HG03378 (cell line): ENCODE measurements around the gene ZDHHC11B.

Experiments
- ATAC-seq: cut with Tn5 transposase; IDR thresholded peaks from one replicate; pipeline ENCODE4 v1.9.1; 2021; ENCODE audit warnings: mild to moderate bottlenecking, moderate library complexity; ENCODE audit not compliant: unreplicated experiment

ZDHHC11B gene

DNA sequence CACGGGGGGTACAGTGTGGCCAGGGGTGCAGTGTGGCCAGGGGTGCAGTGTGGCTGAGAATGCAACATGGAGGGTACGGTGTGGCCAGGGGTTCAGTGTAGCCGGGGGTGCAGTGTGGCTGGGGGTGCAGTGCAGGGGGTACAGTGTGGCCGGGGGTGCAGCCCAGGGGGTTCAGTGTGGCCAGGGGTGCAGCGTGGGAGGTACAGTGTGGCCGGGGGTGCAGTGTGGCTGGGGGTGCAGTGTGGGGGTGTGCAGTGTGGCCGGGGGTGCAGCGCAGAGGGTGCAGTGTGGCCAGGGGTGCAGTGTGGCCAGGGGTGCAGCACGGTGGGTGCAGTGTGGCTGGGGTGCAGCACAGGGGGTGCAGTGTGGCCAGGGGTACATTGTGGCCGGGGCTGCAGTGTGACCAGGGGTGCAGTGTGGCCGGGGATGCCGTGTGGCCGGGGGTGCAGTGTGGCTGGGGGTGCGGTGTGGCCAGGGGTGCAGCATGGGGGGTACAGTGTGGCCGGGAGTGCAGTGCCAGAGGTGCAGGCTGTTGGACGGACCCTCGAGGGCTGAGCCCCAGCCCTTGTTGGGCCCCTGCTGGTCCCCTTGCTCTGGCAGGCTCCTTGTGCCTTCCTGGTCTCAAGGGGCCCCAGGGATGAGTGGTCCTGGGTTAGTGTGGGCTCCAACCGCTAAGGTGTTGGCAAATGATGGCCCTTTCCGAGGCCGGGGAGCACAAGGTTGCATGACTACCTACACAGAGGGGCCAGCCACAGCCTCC, 109.2 kb downstream of the ZDHHC11B start:
- ATAC-seq: no peak

DNA sequence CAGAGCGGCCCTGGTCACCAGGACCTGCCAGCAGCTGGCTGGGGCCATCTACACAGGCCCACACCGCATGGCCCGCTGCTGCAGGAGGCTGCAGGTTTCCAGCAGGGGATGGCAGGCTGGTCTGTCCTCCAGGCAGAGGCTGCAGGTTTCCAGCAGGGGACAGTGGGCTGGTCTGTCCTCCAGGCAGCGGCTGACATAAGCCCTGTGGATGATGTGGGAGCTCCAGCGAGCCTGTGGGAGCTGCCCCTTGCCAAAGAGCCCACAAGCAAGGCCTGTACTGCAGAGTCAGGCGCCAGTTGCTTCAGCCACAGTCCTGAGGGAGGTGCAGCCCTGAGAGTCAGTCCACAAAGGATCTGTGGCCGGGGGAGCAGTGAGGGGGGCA, 109.9 kb downstream of the ZDHHC11B start:
- ATAC-seq: no peak

DNA sequence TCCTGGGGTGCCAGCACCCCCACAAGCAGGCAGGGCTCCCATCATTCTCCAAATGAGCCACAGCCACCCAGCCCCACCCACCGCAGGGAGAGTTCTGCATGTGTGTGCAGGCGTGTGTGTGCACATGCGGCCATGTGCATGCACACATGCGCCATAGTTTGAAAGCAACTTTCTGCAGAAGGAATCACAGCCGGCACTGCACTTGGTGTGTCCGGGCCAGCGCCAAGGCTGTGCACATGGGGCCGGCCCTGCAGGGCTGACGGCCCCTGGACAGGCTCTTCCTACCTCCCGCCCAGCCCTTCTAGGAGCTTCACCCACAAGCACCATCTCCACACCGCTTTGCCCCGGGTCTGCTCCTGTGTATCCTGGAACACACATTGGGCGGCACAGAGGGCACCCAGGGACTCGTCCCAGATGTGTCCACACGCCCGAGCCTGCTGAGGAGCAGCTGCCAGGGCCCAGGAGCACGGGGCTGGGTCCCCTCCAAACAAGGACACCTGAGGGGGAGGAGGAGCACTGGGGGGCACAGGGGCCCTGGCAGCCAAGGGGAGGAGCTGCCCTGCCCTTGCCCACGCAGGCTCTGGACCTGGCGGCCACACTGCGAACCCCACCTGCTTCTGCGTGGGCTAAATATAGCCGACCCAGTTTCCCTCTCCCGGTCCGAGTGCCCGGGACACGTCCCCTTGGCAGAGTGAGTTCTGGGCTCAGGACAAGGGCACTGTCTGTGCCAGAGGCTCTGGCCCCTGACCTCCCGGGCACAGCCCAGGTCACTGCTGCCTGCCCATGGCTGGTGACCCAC, 110.5 kb downstream of the ZDHHC11B start:
- ATAC-seq: no peak

GRCh38 chr5:673161-673830, 111.2 kb downstream of the ZDHHC11B start:
- no peak for ATAC-seq

DNA sequence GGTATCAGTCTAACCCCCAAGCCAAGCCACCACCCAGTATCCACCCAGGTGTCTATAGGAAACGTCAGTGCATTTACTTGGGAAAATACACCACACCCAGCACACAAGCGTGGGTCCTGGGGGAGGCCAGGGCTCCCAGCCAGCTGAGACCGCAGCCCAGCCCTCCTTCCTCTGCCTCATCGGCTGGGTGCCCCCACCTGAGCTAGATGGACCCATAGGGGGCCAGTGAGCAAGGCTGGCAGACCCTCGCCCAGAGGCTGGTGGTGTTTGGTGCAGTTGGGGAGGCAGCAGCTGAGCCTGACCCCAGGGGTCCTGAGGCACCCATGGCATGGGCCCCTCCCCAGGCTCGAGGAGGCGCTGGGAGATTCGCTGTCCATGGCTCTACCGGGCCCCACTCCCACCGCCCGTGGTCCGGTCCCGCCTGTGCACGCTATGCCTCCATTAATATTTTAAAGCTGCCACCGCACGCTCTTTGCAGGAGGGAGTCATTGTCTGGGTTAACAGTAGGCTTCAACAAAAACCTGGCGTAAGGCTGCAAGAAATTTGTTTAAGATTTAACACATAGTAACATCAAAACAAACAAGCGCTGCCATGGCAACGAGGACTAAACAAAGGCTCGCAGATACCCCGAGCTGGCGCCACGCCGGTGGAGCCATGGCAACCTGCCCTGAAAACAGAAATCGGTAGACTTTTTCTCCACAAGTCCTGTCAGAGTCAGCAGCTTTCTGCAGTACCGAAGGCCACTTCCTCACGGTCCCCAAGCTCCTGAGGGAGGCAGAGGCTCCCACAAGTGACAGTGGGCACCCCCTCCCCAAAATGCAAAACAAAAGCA, 112.0 kb downstream of the ZDHHC11B start:
- ATAC-seq: no peak

DNA sequence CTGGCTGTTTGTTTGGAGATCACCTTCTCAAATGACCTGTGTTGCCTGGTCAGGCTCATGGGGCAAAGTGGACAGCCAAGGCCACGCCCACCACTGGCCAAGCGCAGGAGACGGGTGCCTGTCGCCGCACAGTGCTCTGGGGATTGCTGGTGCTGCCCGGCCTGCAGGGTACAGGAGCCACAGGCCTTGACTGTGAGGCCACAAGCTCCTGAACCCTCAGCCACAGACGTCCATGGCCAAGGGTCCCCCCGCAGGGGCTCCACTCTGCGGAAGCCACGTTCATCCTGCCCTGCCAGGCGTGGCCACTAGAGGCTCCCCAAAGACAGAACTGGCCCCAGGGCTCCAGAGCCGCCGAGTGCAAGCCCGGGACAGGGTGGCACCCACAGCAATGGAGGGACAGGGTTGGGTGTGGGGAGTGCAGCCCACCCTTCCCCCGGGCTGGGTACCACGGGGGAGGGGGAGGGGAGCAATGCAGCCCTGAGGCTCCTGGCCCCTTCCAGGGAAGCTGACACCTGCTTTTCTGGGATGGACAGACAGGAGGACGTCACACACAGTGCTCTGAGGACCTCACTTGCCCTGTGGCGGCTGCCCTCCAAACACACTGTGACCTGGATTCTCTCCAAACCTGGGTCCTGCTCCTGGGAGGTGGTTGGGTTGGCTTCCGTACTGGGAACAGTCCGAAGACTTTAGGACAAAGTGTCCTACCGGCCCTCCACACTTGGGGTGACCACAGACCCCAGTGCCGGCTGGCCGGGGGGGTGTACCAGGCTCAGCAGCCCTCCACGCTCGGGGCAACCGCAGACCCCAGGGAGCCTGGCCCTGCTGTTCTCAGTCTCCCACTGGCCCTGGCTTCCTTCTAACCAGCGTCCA, 112.8 kb downstream of the ZDHHC11B start:
- ATAC-seq: peak; percentile 48

GRCh38 chr5:670396-671270, 113.9 kb downstream of the ZDHHC11B start:
- no peak for ATAC-seq

DNA sequence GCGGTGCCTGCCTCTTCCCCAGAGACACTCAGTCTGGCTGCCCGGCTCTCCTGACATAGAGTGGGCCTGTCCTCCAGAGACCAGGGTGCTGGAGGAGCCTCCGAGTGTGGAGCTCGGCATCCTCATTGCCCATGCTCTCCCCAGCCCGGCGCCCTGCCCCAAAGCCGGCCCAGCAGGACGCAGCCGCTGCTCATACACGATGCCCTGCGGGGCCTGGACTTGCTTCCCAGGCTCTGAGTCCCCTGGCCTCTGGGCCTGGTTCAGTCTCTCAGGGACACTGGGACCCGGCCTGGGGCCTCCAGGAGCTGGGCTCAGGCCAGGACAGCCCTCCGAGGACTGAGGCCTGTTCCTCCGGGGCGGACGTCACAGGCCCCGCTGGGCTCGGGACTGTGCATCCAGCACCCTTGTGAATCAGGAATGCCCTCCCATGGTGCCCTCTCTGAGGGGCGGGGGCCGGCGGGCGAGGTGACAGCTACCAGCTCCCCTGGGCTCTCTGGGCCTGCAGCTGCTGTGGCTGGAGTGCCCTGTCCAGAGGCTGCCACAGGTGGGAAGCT, 114.6 kb downstream of the ZDHHC11B start:
- ATAC-seq: no peak

DNA sequence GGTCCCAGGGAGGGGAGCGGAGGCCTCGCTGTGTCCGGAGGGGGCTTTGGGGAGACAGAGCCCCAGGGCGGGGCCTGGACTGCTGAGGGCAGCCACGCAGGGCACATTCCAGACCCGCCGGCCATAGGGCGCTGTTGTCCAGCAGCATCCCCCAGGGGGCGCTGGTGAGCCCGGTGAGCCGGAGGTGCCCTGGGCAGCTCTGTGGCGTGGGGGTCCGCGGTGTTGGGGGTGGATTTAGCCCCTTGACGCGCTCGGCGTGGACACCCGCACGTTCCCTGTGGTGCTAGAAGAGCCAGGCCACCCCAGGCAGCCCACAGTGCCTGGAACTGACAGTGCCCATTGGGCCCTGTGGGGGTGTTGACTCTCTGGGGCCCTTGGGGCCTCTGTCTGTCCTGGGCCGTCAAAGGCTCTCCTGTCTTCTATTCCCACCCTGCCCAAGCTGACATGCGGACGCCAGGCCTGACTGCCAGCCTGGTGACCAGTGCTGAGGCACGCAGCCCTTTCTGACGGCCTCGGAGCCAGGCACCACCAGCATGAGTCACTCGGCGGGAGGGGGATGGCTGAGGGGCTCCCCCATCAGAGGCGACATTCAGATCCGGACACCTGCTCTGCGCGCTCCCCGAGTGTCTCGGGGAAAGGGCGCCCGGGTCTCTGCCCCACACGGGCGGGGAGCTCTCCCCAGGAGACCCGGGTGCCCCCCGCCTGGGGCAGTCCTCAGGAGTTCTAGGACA, 115.3 kb downstream of the ZDHHC11B start:
- ATAC-seq: no peak

- no peak for ATAC-seq
These were observed 116.1 kb downstream of the ZDHHC11B start for GRCh38 chr5:668283-668995.

DNA sequence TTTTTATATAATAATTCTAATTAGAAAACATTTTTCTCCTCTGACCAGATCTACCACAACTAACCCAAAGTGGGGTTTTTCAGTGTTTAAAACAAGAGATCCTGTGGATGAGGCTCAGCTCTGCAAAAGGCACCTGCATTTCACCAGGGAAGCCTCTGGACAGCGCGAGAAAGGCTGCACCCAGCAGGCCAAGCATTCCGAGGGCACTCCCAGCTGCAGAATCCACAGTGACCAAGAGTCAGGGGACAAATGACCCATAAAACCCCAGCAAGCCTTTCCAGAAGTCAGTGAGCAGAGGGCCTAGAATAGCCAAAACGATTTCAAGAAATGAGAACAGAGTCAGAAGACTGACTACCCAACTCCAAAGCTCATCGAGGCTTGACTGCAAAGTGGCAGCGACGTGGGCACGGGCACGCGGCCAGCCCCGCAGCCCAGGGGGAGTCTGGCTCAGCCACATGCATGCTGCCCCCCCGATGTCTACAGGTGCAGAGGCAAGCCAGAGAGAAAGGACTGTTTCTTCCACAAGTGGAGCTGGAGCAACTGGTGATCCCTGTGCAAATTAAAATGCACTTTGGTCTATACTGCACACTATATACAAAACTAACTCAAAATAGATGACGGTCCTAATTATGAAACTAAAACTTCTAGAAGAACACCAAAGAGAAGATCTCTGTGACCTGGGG, 117.6 kb downstream of the ZDHHC11B start:
- ATAC-seq: no peak

- ATAC-seq: no peak
These were observed 118.4 kb downstream of the ZDHHC11B start for GRCh38 chr5:665956-666711.

DNA sequence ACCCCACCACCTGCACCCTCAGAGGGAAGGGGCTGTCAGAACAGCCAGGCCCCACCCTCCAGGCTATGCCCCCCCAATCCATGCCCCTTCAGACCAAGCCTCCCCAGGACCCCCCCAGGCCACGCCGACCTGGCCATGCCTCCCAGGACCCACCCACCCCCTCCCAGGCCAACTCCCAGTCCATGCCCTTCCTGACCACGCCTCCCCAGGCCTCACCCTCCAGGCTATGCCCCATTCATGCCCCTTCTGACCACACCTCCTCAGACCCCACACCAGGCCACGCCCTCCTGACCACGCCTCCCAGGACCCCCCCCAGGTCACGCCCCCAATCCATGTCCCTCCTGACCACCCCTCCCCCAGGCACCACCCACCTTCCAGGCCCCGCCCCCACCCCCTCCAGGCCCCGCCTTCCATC, 119.0 kb downstream of the ZDHHC11B start:
- no peak for ATAC-seq

- no peak for ATAC-seq
These were observed 119.6 kb downstream of the ZDHHC11B start for GRCh38 chr5:664994-665360.

DNA sequence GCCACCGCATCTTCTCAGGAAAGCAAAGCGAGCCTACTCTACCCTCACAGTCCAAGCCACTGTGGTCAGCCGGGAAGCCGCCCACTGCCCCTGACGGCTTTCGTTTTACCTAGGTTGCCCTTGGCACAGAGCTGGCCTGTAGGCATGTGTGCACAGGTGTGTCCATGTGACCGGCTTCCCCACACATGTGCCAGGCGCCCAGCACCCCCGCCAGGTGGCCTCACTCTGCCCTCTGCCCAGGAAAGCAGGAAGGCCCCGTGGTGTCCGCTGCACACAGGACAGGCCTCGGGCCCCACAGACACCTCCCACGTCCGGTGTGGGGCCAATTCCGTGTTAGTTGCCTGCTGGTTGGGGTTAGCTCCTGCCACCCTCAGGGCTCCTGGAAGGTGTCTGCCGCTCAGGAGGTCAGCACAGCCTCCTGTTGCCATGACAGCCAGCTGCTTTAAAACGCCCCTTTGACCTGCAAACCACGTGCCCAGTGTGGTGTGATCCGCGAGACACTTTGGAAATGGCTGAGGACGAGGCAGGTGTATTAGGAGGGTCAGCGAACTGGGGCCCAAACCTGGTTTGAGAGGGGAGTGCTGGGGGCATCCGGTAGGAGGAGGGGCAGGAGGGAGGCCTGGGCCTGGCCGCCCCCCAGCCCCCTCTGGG, 120.1 kb downstream of the ZDHHC11B start:
- ATAC-seq: no peak
